GM19463 (cell line): ENCODE data around the gene UMPS.
"Not testable (repeated sequence)": the region's sequence is repeated elsewhere in the genome, so short reads cannot be mapped to it uniquely, and the experiment has no call there.

ENCODE experiments used
- ATAC-seq: cut with Tn5 transposase; IDR thresholded peaks from one replicate; pipeline ENCODE4 v1.9.1; 2021; ENCODE audit warnings: mild to moderate bottlenecking, moderate library complexity; ENCODE audit not compliant: unreplicated experiment

UMPS gene

GRCh38 chr3:124777762-124778470 lies 47.7 kb downstream of the UMPS start:
- no peak for ATAC-seq

GRCh38 chr3:124779116-124779515 lies 48.9 kb downstream of the UMPS start:
- ATAC-seq = no peak

GRCh38 chr3:124779751-124780191 lies 49.5 kb downstream of the UMPS start:
- ATAC-seq = no peak

- no peak for ATAC-seq
Measured at GRCh38 chr3:124780356-124780755, 50.1 kb downstream of the UMPS start.

- no peak for ATAC-seq
Measured at GRCh38 chr3:124780761-124781475, 50.7 kb downstream of the UMPS start.

- ATAC-seq = no peak
Measured at GRCh38 chr3:124781476-124782376, 51.5 kb downstream of the UMPS start.

- ATAC-seq = not testable (repeated sequence)
Measured at GRCh38 chr3:124782377-124782712, 52.1 kb downstream of the UMPS start.

GRCh38 chr3:124783696-124784095 lies 53.4 kb downstream of the UMPS start:
- no peak for ATAC-seq

GRCh38 chr3:124784686-124785382 lies 54.6 kb downstream of the UMPS start:
- peak; percentile 72 for ATAC-seq

- no peak for ATAC-seq
Measured at GRCh38 chr3:124785973-124786372, 55.7 kb downstream of the UMPS start.

GRCh38 chr3:124786511-124787241 lies 56.4 kb downstream of the UMPS start:
- no peak for ATAC-seq

- ATAC-seq = no peak
Measured at GRCh38 chr3:124787476-124788195, 57.4 kb downstream of the UMPS start.

- ATAC-seq = no peak
Measured at GRCh38 chr3:124788254-124788745, 58.0 kb downstream of the UMPS start.

GRCh38 chr3:124789103-124789502 lies 58.9 kb downstream of the UMPS start:
- not testable (repeated sequence) for ATAC-seq

GRCh38 chr3:124791142-124791541 lies 60.9 kb downstream of the UMPS start:
- ATAC-seq = no peak

- ATAC-seq = no peak
Measured at GRCh38 chr3:124791639-124792151, 61.4 kb downstream of the UMPS start.

- ATAC-seq = no peak
Measured at GRCh38 chr3:124792341-124793040, 62.2 kb downstream of the UMPS start.

GRCh38 chr3:124793054-124793739 lies 62.9 kb downstream of the UMPS start:
- ATAC-seq = no peak
